Activated B cell treated with CpG ODN at 0.5 μM for 24 hours (primary cell): Measurements from ENCODE around the gene PHYH. TPM values are rescaled to one million over a fixed set of nuclear protein-coding genes. Genes with fewer than 3 reads are reported as not detected.

ENCODE experiments used
- ATAC-seq: fragments of 200-7000 bp; cut with Tn5 transposase; one replicate; pipeline ENCODE4 v1.10.0; 2021; ENCODE audit warnings: low read depth, mild to moderate bottlenecking, moderate library complexity
- CTCF ChIA-PET: fragments of 350-600 bp; sonication (Branson Sonifier 250); formaldehyde crosslinking; loops from one replicate; lab custom pipeline; 2021; ENCODE audit warnings: antibody characterized with exemption; lab: Charles Lee
- POLR2A ChIA-PET: fragments of 350-600 bp; sonication (Branson Sonifier 250); formaldehyde crosslinking; loops from one replicate; lab custom pipeline; 2021; ENCODE audit warnings: antibody characterized with exemption; lab: Charles Lee
- DNase-seq: peaks from one replicate; pipeline ENCODE4 v3.0.0; 2022
- H3K27ac Mint-ChIP-seq: one replicate; pipeline ENCODE4 v1.8.0; 2020; ENCODE audit warnings: mixed read lengths
- H3K27me3 Mint-ChIP-seq: one replicate; pipeline ENCODE4 v1.8.0; 2021; ENCODE audit warnings: mixed read lengths
- H3K36me3 Mint-ChIP-seq: one replicate; pipeline ENCODE4 v1.8.0; 2021; ENCODE audit warnings: low read depth, mixed read lengths
- H3K4me1 Mint-ChIP-seq: one replicate; pipeline ENCODE4 v1.8.0; 2021; ENCODE audit warnings: mixed read lengths
- H3K4me3 Mint-ChIP-seq: one replicate; pipeline ENCODE4 v1.8.0; 2020; ENCODE audit warnings: mild to moderate bottlenecking, mixed read lengths
- H3K9me3 Mint-ChIP-seq: one replicate; pipeline ENCODE4 v1.8.0; 2020; ENCODE audit warnings: mixed read lengths
- CTCF ChIP-seq: fragments of 200-600 bp; IDR thresholded peaks from one replicate; pipeline ENCODE4 v1.8.0; 2022; ENCODE audit warnings: antibody characterized with exemption, mild to moderate bottlenecking
- intact Hi-C: fragments of 100-400 bp; cut with micrococcal nuclease; formaldehyde crosslinking; loops from one replicate; pipeline ENCODE4 v1.15.1; 2024
- total RNA-seq: library from RNA; stranded (reverse); gene quantifications from 2 replicates; pipeline ENCODE4 v1.2.3, GENCODE V29; 2022

PHYH gene
- 10.4 and 10.8 TPM in 2 replicates for total RNA-seq

DNA sequence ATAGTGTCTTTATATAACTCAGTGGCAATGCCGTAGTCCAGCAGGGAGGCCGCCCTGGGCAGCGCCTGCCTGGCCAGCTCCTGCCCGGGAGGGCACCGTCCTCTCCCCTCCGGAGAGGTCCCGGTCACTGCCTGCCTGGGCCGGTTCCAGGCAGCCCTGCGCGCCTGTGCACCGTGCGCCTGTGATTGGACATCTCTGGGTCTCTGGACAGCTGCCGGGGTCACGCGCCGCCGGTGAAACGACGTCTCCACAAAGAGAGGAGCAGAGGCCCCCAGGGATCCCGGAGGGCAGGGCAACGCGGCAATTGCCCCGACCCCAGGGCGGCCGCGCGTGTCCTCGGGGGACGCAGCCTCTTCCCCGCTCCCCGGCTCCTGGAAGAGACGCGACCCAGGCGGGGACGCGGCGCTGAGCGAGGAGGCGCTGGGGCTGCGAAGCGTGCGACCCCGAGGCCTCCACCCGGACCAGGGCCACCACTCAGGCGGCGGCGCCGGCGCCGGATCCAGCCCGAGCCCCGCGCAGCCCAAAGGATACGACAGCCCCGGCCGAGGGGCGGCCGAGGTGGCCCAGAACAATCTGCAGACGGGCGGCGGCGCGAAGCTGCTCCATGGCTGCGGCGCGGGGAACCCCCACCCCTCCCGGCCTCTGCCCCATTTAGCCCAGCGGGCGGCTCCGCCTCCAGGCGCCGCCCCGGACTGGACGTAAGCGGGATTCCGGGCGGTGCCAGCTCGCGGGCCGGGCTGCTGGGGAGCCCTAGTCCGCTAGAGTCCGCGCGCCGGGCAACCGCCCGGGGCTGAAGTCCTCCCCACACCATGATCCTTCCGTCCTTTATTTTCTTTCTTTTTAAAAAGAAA is at the start of gene PHYH:
TSS of gene PHYH (minus strand) at position 628 of the 851 bp plus-strand sequence. CDS start at position 606, 22 bp downstream.
- intact Hi-C loops = loop anchor here (5.0 kb wide), 5 partner anchors 288 to 1653 kb away; partner anchors contain the start of genes CAMK1D, DCLRE1C and PRPF18
- ChIA-PET POLR2A (interaction anchor here (0.5 to 4.7 kb wide), 12 partner anchors 8 to 1798 kb away, joined by 3 to 68 read pairs (median 4); partner anchors contain the start of genes MCM10, PRPF18, RPP38 and SEPHS1), CTCF (interaction anchor here (0.8 kb wide), 1 partner anchor 54 kb away, joined by 5 read pairs; no protein-coding TSS in a partner anchor)
- no peak for TF ChIP-seq CTCF
- DNase-seq (peak; percentile 83), ATAC-seq (peak; percentile 69)
- peak within 1 kb of the TSS; percentile 87 for H3K4me3 Mint-ChIP-seq
- H3K9me3 Mint-ChIP-seq = no peaks in the 10 kb centered on the region
- no peaks in the 10 kb centered on the region for H3K36me3 Mint-ChIP-seq
- H3K27ac Mint-ChIP-seq = peak within 1 kb of the TSS; percentile 82
- peaks cover 27% of the 10 kb centered on the region for H3K4me1 Mint-ChIP-seq
- H3K27me3 Mint-ChIP-seq = no peaks in the 10 kb centered on the region

DNA sequence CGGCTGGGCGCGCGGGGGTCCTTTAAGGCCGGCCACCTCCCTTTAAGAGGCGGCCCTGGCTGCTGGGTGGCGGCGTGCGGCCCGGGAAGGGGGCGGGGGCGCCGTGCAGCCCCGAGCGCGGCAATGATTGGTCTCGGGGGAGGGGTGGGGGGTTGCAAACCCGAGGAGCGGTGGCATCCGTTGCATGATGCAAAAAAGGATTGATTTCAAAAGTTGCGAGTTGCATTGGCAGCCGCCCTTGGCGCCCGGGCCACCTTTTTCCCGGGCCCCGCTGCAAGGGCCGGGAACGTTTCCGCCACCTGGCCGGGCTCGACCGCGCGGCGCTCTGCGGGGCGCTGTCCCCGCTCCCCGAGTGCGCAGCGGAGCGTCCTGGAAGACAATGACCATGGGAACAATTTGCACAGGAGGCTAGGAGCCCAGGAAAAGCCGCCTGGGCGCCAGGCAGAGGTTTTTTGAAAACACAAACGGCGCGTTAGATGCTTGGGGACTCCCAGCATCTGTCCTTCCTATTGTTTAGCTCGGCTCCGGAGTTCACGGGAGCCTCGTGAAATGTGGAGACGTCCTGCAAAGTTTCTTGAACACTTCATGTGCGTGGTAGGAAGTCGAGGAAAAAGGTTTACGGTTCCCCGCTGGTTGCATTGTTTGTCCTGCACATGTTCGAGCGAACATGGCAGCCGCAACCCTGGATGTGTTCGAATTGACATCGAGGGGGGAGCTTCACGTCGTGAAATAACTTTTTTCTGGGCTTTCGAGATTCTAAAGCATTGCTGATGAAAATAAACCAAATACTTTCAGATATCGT is 48.6 kb upstream of the PHYH start, which contains the start of gene SEPHS1:
TSS of gene SEPHS1 (minus strand) at position 78 of the 802 bp plus-strand sequence. CDS start 3,343 bp downstream, outside the sequence.
- Mint-ChIP-seq H3K27me3 (peaks cover 8% of the 10 kb centered on the region), H3K9me3 (no peaks in the 10 kb centered on the region), H3K36me3 (peaks cover 10% of the 10 kb centered on the region), H3K4me1 (peaks cover 59% of the 10 kb centered on the region), H3K27ac (peak within 1 kb of the TSS; percentile 88), H3K4me3 (peak within 1 kb of the TSS; percentile 89)
- TF ChIP-seq CTCF = no peak
- DNase-seq (peak; percentile 65), ATAC-seq (peak; percentile 66)
- intact Hi-C loops = loop anchor here (1.0 to 10.0 kb wide), 4 partner anchors 46 to 1819 kb away; partner anchors contain the start of genes MCM10, NMT2 and UPF2
- ChIA-PET CTCF (interaction anchor here (0.8 to 1.2 kb wide), 2 partner anchors 23 to 188 kb away, joined by 3 read pairs; no protein-coding TSS in a partner anchor), POLR2A (interaction anchor here (0.6 to 6.6 kb wide), 5 partner anchors 47 to 1151 kb away, joined by 3 to 68 read pairs (median 4); partner anchors contain the start of gene PHYH)

DNA sequence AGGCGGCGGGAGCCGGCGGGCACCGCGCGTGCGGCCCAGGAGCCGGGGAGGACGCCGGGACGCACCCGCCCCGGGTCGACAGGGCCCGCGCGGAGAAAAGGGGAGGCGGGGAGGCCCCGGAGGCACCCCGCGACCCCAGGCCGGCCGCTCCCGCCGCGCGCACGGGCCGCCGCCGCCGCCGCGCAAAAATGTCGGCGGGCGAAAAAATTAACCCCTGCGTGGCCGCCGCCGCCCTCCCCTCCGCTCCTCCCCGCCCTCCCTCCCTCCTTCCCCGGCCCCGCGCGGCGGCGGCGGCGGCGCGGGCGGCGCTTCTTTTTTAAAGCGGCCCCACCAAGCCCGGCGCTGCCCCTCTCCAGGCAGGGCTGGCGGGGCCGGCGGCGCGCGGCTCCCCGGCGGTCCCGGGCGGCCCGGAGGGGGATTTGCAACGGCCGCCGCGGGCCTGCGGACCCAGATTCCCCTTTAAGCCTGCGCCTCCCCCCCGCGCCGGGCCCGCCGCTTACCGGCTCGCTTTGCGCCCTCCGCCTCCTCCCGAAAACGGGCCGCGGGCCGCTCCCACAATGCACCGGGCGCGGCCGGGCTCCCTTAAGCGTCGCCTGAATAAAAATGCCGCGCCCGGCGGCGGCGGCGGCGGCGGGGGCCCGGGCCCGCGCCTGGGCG is 47.8 kb upstream of the PHYH start:
- intact Hi-C loops = loop anchor here (1.0 to 10.0 kb wide), 5 partner anchors 45 to 1820 kb away; partner anchors contain the start of genes MCM10, NMT2, OPTN and UPF2
- ATAC-seq = peak; percentile 56
- Mint-ChIP-seq H3K4me3 (peak overlapping the region; percentile 48), H3K36me3 (peaks cover 12% of the 10 kb centered on the region), H3K27ac (peak overlapping the region; percentile 65), H3K27me3 (peaks cover 5% of the 10 kb centered on the region), H3K9me3 (no peaks in the 10 kb centered on the region), H3K4me1 (peaks cover 57% of the 10 kb centered on the region)
- CTCF ChIA-PET = no interaction called here
- POLR2A ChIA-PET = interaction anchor here (0.6 kb wide), 1 partner anchor 1150 kb away, joined by 4 read pairs; no protein-coding TSS in a partner anchor
- TF ChIP-seq CTCF = no peak
- DNase-seq = peak; percentile 74

- Mint-ChIP-seq H3K4me3 (peak overlapping the region; percentile 82), H3K27me3 (peaks cover 2% of the 10 kb centered on the region), H3K4me1 (peaks cover 52% of the 10 kb centered on the region), H3K9me3 (no peaks in the 10 kb centered on the region), H3K36me3 (peaks cover 12% of the 10 kb centered on the region), H3K27ac (peak overlapping the region; percentile 83)
- ChIA-PET CTCF (no interaction called here), POLR2A (no interaction called here)
- DNase-seq (no peak), ATAC-seq (no peak)
- TF ChIP-seq CTCF = no peak
- intact Hi-C loops = loop anchor here (1.0 to 10.0 kb wide), 3 partner anchors 247 to 1820 kb away; partner anchors contain the start of genes NMT2, OPTN and UPF2
Observed at GRCh38 chr10:13347043-13347499, 47.2 kb upstream of the PHYH start.
